Transverse colon (tissue), 4 donors: ENCODE results near the gene HYAL2. TPM values are rescaled to one million over a fixed set of nuclear protein-coding genes. Genes with fewer than 3 reads are reported as not detected.
A peak's percentile ranks its signal among the peaks of the same experiment; 100 is the strongest.

Experiments
- DNase-seq: peaks from one replicate; pipeline ENCODE4 v3.0.0-alpha.2; 2019
- H3K27ac ChIP-seq, 4 donors: fragments of 200-600 bp; sonication (generic); 2 replicates each; pipeline ENCODE4 v1.5.1; 2016 to 2018; ENCODE audit warnings: inconsistent platforms in 4 of 4
- H3K27me3 ChIP-seq: fragments of 200-600 bp; sonication (generic); 2 replicates; pipeline ENCODE4 v1.5.1; 2017; ENCODE audit warnings: inconsistent platforms
- H3K36me3 ChIP-seq, 4 donors: fragments of 200-600 bp; sonication (generic); 2 replicates each; pipeline ENCODE4 v1.5.1; 2017 to 2019; ENCODE audit warnings: inconsistent platforms in 4 of 4
- H3K4me1 ChIP-seq, 4 donors: fragments of 200-600 bp; sonication (generic); 2 replicates each; pipeline ENCODE4 v1.5.1; 2017 to 2020; ENCODE audit warnings: inconsistent platforms in 4 of 4
- H3K4me3 ChIP-seq, 4 donors: fragments of 200-600 bp; sonication (generic); 1 replicate in 1 of 4; 2 replicates in 3 of 4; pipeline versions ENCODE4 v1.5.1 to v1.6.1; 2017 to 2019; ENCODE audit warnings: inconsistent platforms in 4 of 4
- H3K9me3 ChIP-seq, 2 donors: fragments of 200-600 bp; sonication (generic); 2 replicates each; pipeline ENCODE4 v1.5.1; 2017 to 2019; ENCODE audit warnings: inconsistent platforms in 2 of 2
- CTCF ChIP-seq, 5 experiments: fragments of 200-600 bp in 3 of 5; fragments of 450-650 bp in 2 of 5; sonication (generic) in 3 of 5; IDR thresholded peaks; 1 replicate in 2 of 5; 2 replicates in 3 of 5; pipeline ENCODE4 v1.5.1; 2016 to 2017; ENCODE audit warnings: antibody characterized with exemption in 5 of 5, inconsistent platforms in 3 of 5, mild to moderate bottlenecking in 2 of 5, moderate library complexity in 1 of 5
- EP300 ChIP-seq: sonication (generic); formaldehyde crosslinking; IDR thresholded peaks from one replicate; pipeline ENCODE4 v1.6.1; 2017; ENCODE audit warnings: antibody characterized with exemption, low read depth
- POLR2A ChIP-seq: fragments of 450-650 bp; IDR thresholded peaks from one replicate; pipeline ENCODE4 v1.6.1; 2016; ENCODE audit warnings: antibody characterized with exemption, mild to moderate bottlenecking, moderate library complexity
- POLR2AphosphoS5 ChIP-seq, 3 donors: sonication (generic); formaldehyde crosslinking; IDR thresholded peaks; one replicate each; pipeline ENCODE4 v1.6.1; 2016; ENCODE audit warnings: antibody characterized with exemption in 3 of 3
- WGBS, 2 donors: methylation state at CpG; one replicate each; pipeline ENCODE4 v1.1.5; 2018; ENCODE audit warnings: low coverage in 1 of 2; 5-methylcytosine and 5-hydroxymethylcytosine counted together
- in situ Hi-C, 4 donors: fragments of 200-750 bp; cut with MboI; loops; one replicate each; pipeline versions ENCODE4 v1.15.0 to v1.15.1; 2017; ENCODE audit warnings: low sequenced_read_pairs in 3 of 4, low pct_ligation_motif_present in 1 of 4, low pct_unique_long_range_greater_than_20kb in 1 of 4
- intact Hi-C: fragments of 100-400 bp; cut with DNase I; formaldehyde crosslinking; loops from one replicate; pipeline ENCODE4 v1.15.1; 2023; ENCODE audit warnings: low total_unique reads
- total RNA-seq, 4 donors: library from RNA; depleted of rRNA; stranded (reverse); fragments of >200 nt; gene quantifications; one replicate each; pipeline ENCODE4 v1.1.0, GENCODE V29; 2016

HYAL2 gene, protein sequence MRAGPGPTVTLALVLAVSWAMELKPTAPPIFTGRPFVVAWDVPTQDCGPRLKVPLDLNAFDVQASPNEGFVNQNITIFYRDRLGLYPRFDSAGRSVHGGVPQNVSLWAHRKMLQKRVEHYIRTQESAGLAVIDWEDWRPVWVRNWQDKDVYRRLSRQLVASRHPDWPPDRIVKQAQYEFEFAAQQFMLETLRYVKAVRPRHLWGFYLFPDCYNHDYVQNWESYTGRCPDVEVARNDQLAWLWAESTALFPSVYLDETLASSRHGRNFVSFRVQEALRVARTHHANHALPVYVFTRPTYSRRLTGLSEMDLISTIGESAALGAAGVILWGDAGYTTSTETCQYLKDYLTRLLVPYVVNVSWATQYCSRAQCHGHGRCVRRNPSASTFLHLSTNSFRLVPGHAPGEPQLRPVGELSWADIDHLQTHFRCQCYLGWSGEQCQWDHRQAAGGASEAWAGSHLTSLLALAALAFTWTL
- total RNA-seq = 10 to 100 TPM; 18.7 to 51.1 (median 32.0) TPM

DNA sequence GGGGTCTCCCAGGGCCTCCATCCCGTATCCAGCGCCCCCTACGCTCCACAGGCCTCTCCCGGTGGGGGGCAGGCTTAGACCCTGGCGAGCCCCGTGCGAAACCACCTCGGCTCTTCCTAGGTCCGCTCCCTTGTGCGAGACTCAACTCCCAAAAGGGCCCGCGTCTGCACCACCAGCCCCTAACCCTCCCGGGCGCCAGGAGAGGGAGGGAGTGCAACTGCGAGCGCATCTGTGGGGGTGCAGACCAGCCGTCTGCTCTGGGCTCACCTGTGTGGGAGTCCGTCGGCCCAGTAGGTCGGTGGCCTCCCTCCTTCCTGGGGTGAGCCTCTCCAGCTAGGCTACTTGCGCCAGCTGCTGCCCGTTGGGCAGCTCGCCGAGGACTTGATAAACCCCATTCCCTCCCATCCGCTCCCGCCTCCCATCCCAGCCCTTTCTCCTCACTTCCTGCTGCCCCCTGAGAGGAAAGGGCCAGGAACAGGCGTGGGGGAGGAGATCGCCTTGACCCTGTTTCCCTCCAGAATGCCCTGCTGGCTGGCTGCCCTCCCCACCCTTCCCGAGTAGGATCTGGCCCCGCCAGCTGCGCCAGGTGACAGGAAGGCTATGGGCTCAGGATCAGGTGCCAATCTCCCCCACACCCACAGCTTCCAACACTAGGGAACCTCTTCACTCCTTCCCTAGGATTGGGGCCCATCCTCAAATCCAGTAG lies at the start of gene HYAL2:
HYAL2 (minus strand) TSS at position 360 of the 706 bp plus-strand sequence. CDS start 2,256 bp downstream, outside the sequence.
- WGBS, 2 donors = 56% methylated on average over 27 of the region's 31 CpGs; no CpG with 5 or more reads in 1 of the 2 donors
- H3K4me3 ChIP-seq = peak within 1 kb of the TSS; percentile 67 to 76 (median 74)
- DNase-seq = no peak
- no peaks in the 10 kb centered on the region for H3K36me3 ChIP-seq
- no peaks in the 10 kb centered on the region for H3K27me3 ChIP-seq
- H3K27ac ChIP-seq = peak within 1 kb of the TSS; percentile 92 to 94 (median 92)
- TF ChIP-seq CTCF (IDR thresholded peaks at IDR 0.05) (no peak), EP300 (no peak), POLR2AphosphoS5 (IDR thresholded peaks at IDR 0.05) (peak in 2 of 3 donors; percentile 21 to 24)
- H3K4me1 ChIP-seq = peaks cover 27 to 67% (median 55%) of the 10 kb centered on the region in 4 donors
- intact Hi-C loops = no loop called here
- in situ Hi-C loops = no loop called here
- no peaks in the 10 kb centered on the region for H3K9me3 ChIP-seq

DNA sequence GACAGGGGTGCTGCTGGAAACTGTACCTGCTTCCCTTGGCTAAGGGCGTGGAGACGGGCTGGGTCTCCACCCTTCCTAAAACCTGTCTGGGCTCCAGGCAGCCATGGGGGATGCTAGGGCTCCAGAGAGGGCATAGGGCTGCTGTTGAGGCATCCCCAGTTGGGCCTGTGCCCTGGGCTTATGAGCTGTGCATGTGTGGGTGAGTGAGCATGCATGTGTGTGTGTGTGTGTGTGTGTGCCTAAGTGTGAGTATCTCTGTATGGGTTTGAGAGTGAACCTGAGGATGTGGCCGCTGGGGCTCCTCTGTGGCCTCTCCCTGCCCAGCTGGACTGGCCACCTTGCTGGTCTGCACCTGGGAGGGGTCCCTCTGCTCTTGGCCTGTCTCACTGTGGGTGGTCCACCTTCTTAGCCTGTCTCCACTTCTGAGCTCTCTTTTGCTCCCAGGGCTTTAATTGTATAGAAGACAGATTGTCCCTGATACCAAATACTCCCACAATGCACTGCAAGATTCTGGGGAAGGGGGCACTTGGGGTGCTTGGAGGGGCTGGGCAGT lies 48.7 kb upstream of the HYAL2 start:
- TF ChIP-seq EP300 (no peak), CTCF (IDR thresholded peaks at IDR 0.05) (no peak), POLR2AphosphoS5 (IDR thresholded peaks at IDR 0.05) (no peak), POLR2A (no peak)
- H3K4me1 ChIP-seq = peaks cover 0 to 9% (median 0%) of the 10 kb centered on the region in 4 donors
- in situ Hi-C loops = loop anchor here in 1 of 4 donors (25.0 kb wide), 1 partner anchor 191 kb away; the partner anchor contains the start of genes C3orf18 and HEMK1
- intact Hi-C loops = loop anchor here (10.0 kb wide), 1 partner anchor 174 kb away; no protein-coding TSS in a partner anchor
- H3K27ac ChIP-seq = no peak overlapping the region
- DNase-seq = no peak
- 86% methylated on average over 2 of the region's 3 CpGs; no CpG with 5 or more reads in 1 of the 2 donors for WGBS, 2 donors
- H3K27me3 ChIP-seq = peaks cover 4% of the 10 kb centered on the region
- no peak overlapping the region for H3K4me3 ChIP-seq
- H3K36me3 ChIP-seq = no peaks in the 10 kb centered on the region
- no peaks in the 10 kb centered on the region for H3K9me3 ChIP-seq

DNA sequence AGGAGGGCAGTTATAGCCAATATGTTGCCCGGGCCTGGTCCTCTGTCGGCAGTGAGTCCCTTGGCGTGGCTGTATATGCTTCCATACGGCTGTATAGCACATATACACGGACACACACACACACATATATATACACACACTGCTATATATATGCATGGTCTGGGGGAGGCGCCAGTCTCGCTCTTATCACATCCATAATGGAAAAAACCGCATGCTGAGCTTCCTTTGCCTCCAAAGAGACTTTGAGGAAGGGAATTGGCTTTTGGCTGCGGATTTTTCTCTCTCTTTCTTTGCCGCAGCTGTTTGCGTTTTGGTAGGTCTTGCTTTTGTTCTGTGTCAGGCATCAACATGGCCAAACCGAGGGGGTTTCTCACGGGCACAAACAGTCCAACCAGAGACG lies 48.0 kb upstream of the HYAL2 start:
- no peak for DNase-seq

More for the DNA sequence above, 48.0 kb upstream of the HYAL2 start:
- in situ Hi-C loops (loop anchor here in 1 of 4 donors (25.0 kb wide), 1 partner anchor 192 kb away; the partner anchor contains the start of genes C3orf18 and HEMK1), intact Hi-C loops (loop anchor here (10.0 kb wide), 1 partner anchor 174 kb away; no protein-coding TSS in a partner anchor)
- WGBS, 2 donors = 48% methylated on average over 14 of the region's 14 CpGs; no CpG with 5 or more reads in 1 of the 2 donors
- Histone ChIP-seq H3K27ac (no peak overlapping the region), H3K9me3 (no peaks in the 10 kb centered on the region), H3K4me1 (peaks cover 0 to 13% (median 2%) of the 10 kb centered on the region in 4 donors), H3K4me3 (no peak overlapping the region), H3K36me3 (no peaks in the 10 kb centered on the region), H3K27me3 (peaks cover 4% of the 10 kb centered on the region)
- TF ChIP-seq POLR2A = no peak
- no peak for TF ChIP-seq EP300
- TF ChIP-seq CTCF (IDR thresholded peaks at IDR 0.05) = no peak
- TF ChIP-seq POLR2AphosphoS5 (IDR thresholded peaks at IDR 0.05) = no peak
